HG03378 (cell line): ENCODE results near the gene GALNT18.

ENCODE experiments used
- ATAC-seq: cut with Tn5 transposase; IDR thresholded peaks from one replicate; pipeline ENCODE4 v1.9.1; 2021; ENCODE audit warnings: mild to moderate bottlenecking, moderate library complexity; ENCODE audit not compliant: unreplicated experiment

GALNT18 gene

GRCh38 chr11:11251394-11251970, 370.3 kb downstream of the GALNT18 start:
- no peak for ATAC-seq

- ATAC-seq: no peak
Measured at GRCh38 chr11:11250470-11250869, 371.3 kb downstream of the GALNT18 start.

GRCh38 chr11:11247576-11247975, 374.2 kb downstream of the GALNT18 start:
- ATAC-seq: no peak

- no peak for ATAC-seq
Measured at GRCh38 chr11:11247086-11247485, 374.7 kb downstream of the GALNT18 start.

- ATAC-seq: no peak
Measured at GRCh38 chr11:11246166-11246565, 375.6 kb downstream of the GALNT18 start.

GRCh38 chr11:11245453-11245852, 376.4 kb downstream of the GALNT18 start:
- no peak for ATAC-seq

- no peak for ATAC-seq
Measured at GRCh38 chr11:11244470-11245080, 377.2 kb downstream of the GALNT18 start.

GRCh38 chr11:11243590-11244469, 378.0 kb downstream of the GALNT18 start:
- ATAC-seq: no peak

GRCh38 chr11:11243209-11243589, 378.6 kb downstream of the GALNT18 start:
- ATAC-seq: no peak

GRCh38 chr11:11241284-11241683, 380.5 kb downstream of the GALNT18 start:
- no peak for ATAC-seq

- no peak for ATAC-seq
Measured at GRCh38 chr11:11239959-11240358, 381.8 kb downstream of the GALNT18 start.

GRCh38 chr11:11237070-11237832, 384.6 kb downstream of the GALNT18 start:
- ATAC-seq: no peak

GRCh38 chr11:11236498-11237059, 385.2 kb downstream of the GALNT18 start:
- no peak for ATAC-seq

GRCh38 chr11:11231763-11232162, 390.0 kb downstream of the GALNT18 start:
- ATAC-seq: no peak

- no peak for ATAC-seq
Measured at GRCh38 chr11:11230802-11231562, 390.8 kb downstream of the GALNT18 start.

- ATAC-seq: no peak
Measured at GRCh38 chr11:11230087-11230486, 391.7 kb downstream of the GALNT18 start.

GRCh38 chr11:11229647-11230046, 392.2 kb downstream of the GALNT18 start:
- no peak for ATAC-seq

- ATAC-seq: no peak
Measured at GRCh38 chr11:11227296-11228085, 394.3 kb downstream of the GALNT18 start.
